ENCODE measurements around the gene ABR.

The ABR gene

GRCh38 chr17:1186923-1187771, 7.4 kb upstream of the ABR start:
- Histone ChIP-seq H3K4me1 (ENCODE audit: low read length) (peaks cover 26% of the 10 kb centered on the region), H3K79me2 (ENCODE audit: low read length) (peaks cover 52% of the 10 kb centered on the region), H3K9me3 (ENCODE audit: insufficient read depth, low read length) (no peaks in the 10 kb centered on the region), H3K36me3 (replicated peaks; ENCODE audit: low read depth, low read length) (no peaks in the 10 kb centered on the region), H3K27ac (ENCODE audit: low read length) (no peak overlapping the region), H4K20me1 (ENCODE audit: insufficient read depth, low read length) (peaks cover 55% of the 10 kb centered on the region), H3K9ac (ENCODE audit: low read length) (no peak overlapping the region), H3K27me3 (ENCODE audit: low read depth, low read length) (no peaks in the 10 kb centered on the region), H2AFZ (ENCODE audit: low read depth, low read length) (no peak overlapping the region), H3K4me3 (ENCODE audit: low read length) (no peak overlapping the region), H3K4me2 (ENCODE audit: low read length) (no peak overlapping the region)
- no peak for TF ChIP-seq EZH2phosphoT487 (IDR thresholded peaks at IDR 0.05; ENCODE audit: low read depth)
- TF ChIP-seq CTCF (IDR thresholded peaks at IDR 0.05; ENCODE audit: low read depth, low read length): peak; percentile 76

- H3K27ac ChIP-seq (ENCODE audit: low read length): no peak overlapping the region
- peaks cover 59% of the 10 kb centered on the region for H3K79me2 ChIP-seq (ENCODE audit: low read length)
- TF ChIP-seq CTCF (IDR thresholded peaks at IDR 0.05; ENCODE audit: low read depth, low read length) (no peak), EZH2phosphoT487 (IDR thresholded peaks at IDR 0.05; ENCODE audit: low read depth) (no peak)
- H3K4me1 ChIP-seq (ENCODE audit: low read length): peaks cover 35% of the 10 kb centered on the region
- no peaks in the 10 kb centered on the region for H3K36me3 ChIP-seq (replicated peaks; ENCODE audit: low read depth, low read length)
- H4K20me1 ChIP-seq (ENCODE audit: insufficient read depth, low read length): peaks cover 64% of the 10 kb centered on the region
- H3K9me3 ChIP-seq (ENCODE audit: insufficient read depth, low read length): no peaks in the 10 kb centered on the region
- H3K4me2 ChIP-seq (ENCODE audit: low read length): no peak overlapping the region
- H3K27me3 ChIP-seq (ENCODE audit: low read depth, low read length): no peaks in the 10 kb centered on the region
- no peak overlapping the region for H3K4me3 ChIP-seq (ENCODE audit: low read length)
- H2AFZ ChIP-seq (ENCODE audit: low read depth, low read length): no peak overlapping the region
- H3K9ac ChIP-seq (ENCODE audit: low read length): no peak overlapping the region
Measured at GRCh38 chr17:1186214-1186820, 6.5 kb upstream of the ABR start.

- Histone ChIP-seq H3K36me3 (replicated peaks; ENCODE audit: low read depth, low read length) (no peaks in the 10 kb centered on the region), H3K9ac (ENCODE audit: low read length) (no peak overlapping the region), H3K4me1 (ENCODE audit: low read length) (peaks cover 35% of the 10 kb centered on the region), H2AFZ (ENCODE audit: low read depth, low read length) (no peak overlapping the region), H3K4me2 (ENCODE audit: low read length) (no peak overlapping the region; the same call in 1 of the 2 replicates), H3K9me3 (ENCODE audit: insufficient read depth, low read length) (no peaks in the 10 kb centered on the region), H3K27me3 (ENCODE audit: low read depth, low read length) (no peaks in the 10 kb centered on the region), H4K20me1 (ENCODE audit: insufficient read depth, low read length) (peaks cover 61% of the 10 kb centered on the region), H3K79me2 (ENCODE audit: low read length) (peaks cover 46% of the 10 kb centered on the region), H3K27ac (ENCODE audit: low read length) (no peak overlapping the region), H3K4me3 (ENCODE audit: low read length) (no peak overlapping the region)
- TF ChIP-seq EZH2phosphoT487 (IDR thresholded peaks at IDR 0.05; ENCODE audit: low read depth) (no peak), CTCF (IDR thresholded peaks at IDR 0.05; ENCODE audit: low read depth, low read length) (no peak)
Measured at GRCh38 chr17:1183171-1183873, 3.5 kb upstream of the ABR start.

GRCh38 chr17:1182811-1183170, 3.0 kb upstream of the ABR start:
- H3K27ac ChIP-seq (ENCODE audit: low read length): no peak overlapping the region
- H3K79me2 ChIP-seq (ENCODE audit: low read length): peaks cover 43% of the 10 kb centered on the region
- H3K4me3 ChIP-seq (ENCODE audit: low read length): no peak overlapping the region
- no peaks in the 10 kb centered on the region for H3K9me3 ChIP-seq (ENCODE audit: insufficient read depth, low read length)
- H3K4me2 ChIP-seq (ENCODE audit: low read length): no peak overlapping the region
- no peak overlapping the region for H2AFZ ChIP-seq (ENCODE audit: low read depth, low read length)
- H3K9ac ChIP-seq (ENCODE audit: low read length): no peak overlapping the region
- no peaks in the 10 kb centered on the region for H3K27me3 ChIP-seq (ENCODE audit: low read depth, low read length)
- no peak for TF ChIP-seq CTCF (IDR thresholded peaks at IDR 0.05; ENCODE audit: low read depth, low read length)
- no peak for TF ChIP-seq EZH2phosphoT487 (IDR thresholded peaks at IDR 0.05; ENCODE audit: low read depth)
- H4K20me1 ChIP-seq (ENCODE audit: insufficient read depth, low read length): peaks cover 59% of the 10 kb centered on the region
- no peaks in the 10 kb centered on the region for H3K36me3 ChIP-seq (replicated peaks; ENCODE audit: low read depth, low read length)
- H3K4me1 ChIP-seq (ENCODE audit: low read length): peaks cover 34% of the 10 kb centered on the region

Measured in OCI-LY3 (cell line).